Neural progenitor cell (in vitro differentiated cells): ENCODE measurements around the gene UBE2Q2. TPM values are rescaled to one million over a fixed set of nuclear protein-coding genes. Genes with fewer than 3 reads are reported as not detected.

ENCODE experiments used
- DNase-seq: peaks from one replicate; pipeline ENCODE4 v3.0.0-alpha.2; 2016; ENCODE audit warnings: low spot score
- H2AFZ ChIP-seq: fragments of 200-600 bp; sonication (generic); replicated peaks from 2 replicates; pipeline ENCODE4 v1.6.1; 2016; ENCODE audit warnings: antibody characterized with exemption
- H3F3A ChIP-seq: fragments of 200-600 bp; sonication (generic); 2 replicates; pipeline ENCODE4 v1.6.1; 2016; ENCODE audit warnings: antibody characterized with exemption, low read depth
- H3K27ac ChIP-seq: fragments of 200-600 bp; sonication (generic); 2 replicates; pipeline ENCODE4 v1.5.1; 2016; ENCODE audit warnings: mild to moderate bottlenecking
- H3K27me3 ChIP-seq: fragments of 200-600 bp; sonication (generic); 2 replicates; pipeline ENCODE4 v1.6.1; 2016; ENCODE audit warnings: mild to moderate bottlenecking, moderate library complexity
- H3K36me3 ChIP-seq: fragments of 200-600 bp; sonication (generic); 2 replicates; pipeline ENCODE4 v1.5.1; 2016
- H3K4me1 ChIP-seq: fragments of 200-600 bp; sonication (generic); 2 replicates; pipeline ENCODE4 v1.6.1; 2016; ENCODE audit warnings: mixed run types
- H3K4me2 ChIP-seq: fragments of 200-600 bp; sonication (generic); 2 replicates; pipeline ENCODE4 v1.6.1; 2016
- H3K4me3 ChIP-seq: fragments of 200-600 bp; sonication (generic); 2 replicates; pipeline ENCODE4 v1.5.1; 2016
- H3K79me2 ChIP-seq: fragments of 200-600 bp; sonication (generic); 2 replicates; pipeline ENCODE4 v1.6.1; 2016; ENCODE audit warnings: low read depth
- H3K9ac ChIP-seq: fragments of 200-600 bp; sonication (generic); 2 replicates; pipeline ENCODE4 v1.6.1; 2016
- H3K9me3 ChIP-seq: fragments of 200-600 bp; sonication (generic); 2 replicates; pipeline ENCODE4 v1.5.1; 2016; ENCODE audit warnings: low read depth
- H4K20me1 ChIP-seq: fragments of 200-600 bp; sonication (generic); 2 replicates; pipeline ENCODE4 v1.6.1; 2016; ENCODE audit warnings: low read depth
- H3K27ac Mint-ChIP-seq: 3 replicates; pipeline ENCODE4 v1.8.0; 2021; ENCODE audit warnings: mixed read lengths
- H3K27me3 Mint-ChIP-seq: 2 replicates; pipeline ENCODE4 v1.8.0; 2022; ENCODE audit warnings: low read depth, mild to moderate bottlenecking, inconsistent platforms, moderate library complexity, mixed read lengths; ENCODE audit not compliant: insufficient read depth
- H3K36me3 Mint-ChIP-seq: 3 replicates; pipeline ENCODE4 v1.8.0; 2021; ENCODE audit warnings: mixed read lengths
- H3K4me1 Mint-ChIP-seq: 3 replicates; pipeline ENCODE4 v1.8.0; 2021; ENCODE audit warnings: mixed read lengths
- H3K4me3 Mint-ChIP-seq: 3 replicates; pipeline ENCODE4 v1.8.0; 2021; ENCODE audit warnings: mild to moderate bottlenecking, moderate library complexity, mixed read lengths
- H3K9me3 Mint-ChIP-seq: 3 replicates; pipeline ENCODE4 v1.8.0; 2020; ENCODE audit warnings: mixed read lengths
- EZH2 ChIP-seq: fragments of 200-600 bp; sonication (generic); IDR thresholded peaks from 2 replicates; pipeline ENCODE4 v1.6.1; 2017; ENCODE audit warnings: antibody characterized with exemption, mild to moderate bottlenecking, moderate library complexity
- EZH2phosphoT487 ChIP-seq: fragments of 200-600 bp; sonication (generic); IDR thresholded peaks from 2 replicates; pipeline ENCODE4 v1.6.1; 2017; ENCODE audit warnings: antibody characterized with exemption
- total RNA-seq: library from RNA; depleted of rRNA; stranded (reverse); fragments of >200 nt; gene quantifications from 2 replicates; pipeline ENCODE4 v1.2.3, GENCODE V29; 2015; ENCODE audit warnings: low replicate concordance
- TF ChIP-seq, protein P1 (sequence below): fragments of 200-600 bp; sonication (generic); IDR thresholded peaks from 2 replicates; pipeline ENCODE4 v1.5.1; 2017; ENCODE audit warnings: antibody characterized with exemption, mild to moderate bottlenecking

UBE2Q2 gene
- total RNA-seq, 1 donor from 2014 or later, result 25.8 TPM

DNA sequence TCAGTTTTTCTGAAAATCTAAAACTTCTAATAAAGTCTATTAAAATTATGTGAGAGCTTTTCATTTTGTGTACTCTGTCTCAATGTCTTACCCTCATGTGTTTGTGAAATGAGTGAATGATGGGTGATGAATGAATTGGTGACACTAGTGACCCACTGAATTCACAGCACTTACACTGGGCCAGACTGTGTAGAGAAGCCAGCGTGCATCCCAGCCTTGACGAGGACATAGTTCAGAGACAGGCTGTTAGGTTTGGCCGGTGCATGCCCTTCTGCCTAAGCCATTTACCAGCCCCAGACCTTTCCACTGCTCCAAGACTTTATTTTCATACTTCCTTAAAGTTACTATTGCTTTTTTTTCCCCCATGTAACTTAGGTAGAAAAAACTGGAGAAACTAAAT, 99.2 kb downstream of the UBE2Q2 start:
- no peaks in the 10 kb centered on the region for H3K27me3 Mint-ChIP-seq
- no peaks in the 10 kb centered on the region for H3K27me3 ChIP-seq
- H3K9me3 Mint-ChIP-seq, result peaks cover 7% of the 10 kb centered on the region
- no peaks in the 10 kb centered on the region for H3K4me1 ChIP-seq
- TF ChIP-seq EZH2 (no peak), EZH2phosphoT487 (no peak)
- TF ChIP-seq, protein P1, sequence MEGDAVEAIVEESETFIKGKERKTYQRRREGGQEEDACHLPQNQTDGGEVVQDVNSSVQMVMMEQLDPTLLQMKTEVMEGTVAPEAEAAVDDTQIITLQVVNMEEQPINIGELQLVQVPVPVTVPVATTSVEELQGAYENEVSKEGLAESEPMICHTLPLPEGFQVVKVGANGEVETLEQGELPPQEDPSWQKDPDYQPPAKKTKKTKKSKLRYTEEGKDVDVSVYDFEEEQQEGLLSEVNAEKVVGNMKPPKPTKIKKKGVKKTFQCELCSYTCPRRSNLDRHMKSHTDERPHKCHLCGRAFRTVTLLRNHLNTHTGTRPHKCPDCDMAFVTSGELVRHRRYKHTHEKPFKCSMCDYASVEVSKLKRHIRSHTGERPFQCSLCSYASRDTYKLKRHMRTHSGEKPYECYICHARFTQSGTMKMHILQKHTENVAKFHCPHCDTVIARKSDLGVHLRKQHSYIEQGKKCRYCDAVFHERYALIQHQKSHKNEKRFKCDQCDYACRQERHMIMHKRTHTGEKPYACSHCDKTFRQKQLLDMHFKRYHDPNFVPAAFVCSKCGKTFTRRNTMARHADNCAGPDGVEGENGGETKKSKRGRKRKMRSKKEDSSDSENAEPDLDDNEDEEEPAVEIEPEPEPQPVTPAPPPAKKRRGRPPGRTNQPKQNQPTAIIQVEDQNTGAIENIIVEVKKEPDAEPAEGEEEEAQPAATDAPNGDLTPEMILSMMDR, result no peak
- H3K4me2 ChIP-seq, result no peak overlapping the region
- no peaks in the 10 kb centered on the region for H4K20me1 ChIP-seq
- no peak overlapping the region for H3K9ac ChIP-seq
- no peak overlapping the region for H2AFZ ChIP-seq
- H3K4me3 ChIP-seq, result no peak overlapping the region
- peaks cover 16% of the 10 kb centered on the region for H3F3A ChIP-seq
- no peak for DNase-seq
- H3K27ac Mint-ChIP-seq, result no peak overlapping the region
- H3K9me3 ChIP-seq, result no peaks in the 10 kb centered on the region
- no peaks in the 10 kb centered on the region for H3K4me1 Mint-ChIP-seq
- H3K27ac ChIP-seq, result no peak overlapping the region
- no peak overlapping the region for H3K4me3 Mint-ChIP-seq
- H3K36me3 ChIP-seq, result peaks cover 9% of the 10 kb centered on the region
- H3K79me2 ChIP-seq, result no peaks in the 10 kb centered on the region
- peaks cover 25% of the 10 kb centered on the region for H3K36me3 Mint-ChIP-seq

DNA sequence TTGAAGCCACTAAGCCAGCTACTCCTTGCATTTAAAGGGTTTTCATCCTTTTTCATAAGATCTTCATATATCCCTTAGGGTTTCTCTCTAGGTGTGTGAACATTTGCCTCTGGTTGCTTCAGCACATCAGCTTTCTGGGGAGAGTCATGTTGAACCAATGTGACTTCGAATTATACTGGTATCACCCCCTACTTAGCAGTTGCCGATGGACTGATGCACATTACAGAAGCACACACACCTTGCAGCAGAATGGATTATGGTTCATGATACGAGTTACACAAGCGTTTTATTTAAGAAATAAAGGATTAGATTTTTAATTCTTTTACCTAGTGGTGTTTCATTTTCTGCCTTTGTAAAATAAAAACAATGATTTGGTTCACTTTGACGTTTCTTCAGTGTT, 100.0 kb downstream of the UBE2Q2 start:
- Histone ChIP-seq H3F3A (peaks cover 16% of the 10 kb centered on the region), H3K79me2 (no peaks in the 10 kb centered on the region), H3K36me3 (peaks cover 8% of the 10 kb centered on the region), H3K27me3 (no peaks in the 10 kb centered on the region), H3K4me1 (no peaks in the 10 kb centered on the region), H3K27ac (no peak overlapping the region), H3K4me3 (no peak overlapping the region), H4K20me1 (no peaks in the 10 kb centered on the region), H3K9me3 (no peaks in the 10 kb centered on the region), H2AFZ (no peak overlapping the region), H3K9ac (no peak overlapping the region), H3K4me2 (no peak overlapping the region)
- Mint-ChIP-seq H3K9me3 (peaks cover 7% of the 10 kb centered on the region), H3K36me3 (peaks cover 17% of the 10 kb centered on the region), H3K27ac (no peak overlapping the region), H3K4me1 (no peaks in the 10 kb centered on the region), H3K4me3 (no peak overlapping the region), H3K27me3 (no peaks in the 10 kb centered on the region)
- TF ChIP-seq EZH2, result no peak
- TF ChIP-seq, protein P1, result no peak
- no peak for TF ChIP-seq EZH2phosphoT487
- DNase-seq, result no peak

DNA sequence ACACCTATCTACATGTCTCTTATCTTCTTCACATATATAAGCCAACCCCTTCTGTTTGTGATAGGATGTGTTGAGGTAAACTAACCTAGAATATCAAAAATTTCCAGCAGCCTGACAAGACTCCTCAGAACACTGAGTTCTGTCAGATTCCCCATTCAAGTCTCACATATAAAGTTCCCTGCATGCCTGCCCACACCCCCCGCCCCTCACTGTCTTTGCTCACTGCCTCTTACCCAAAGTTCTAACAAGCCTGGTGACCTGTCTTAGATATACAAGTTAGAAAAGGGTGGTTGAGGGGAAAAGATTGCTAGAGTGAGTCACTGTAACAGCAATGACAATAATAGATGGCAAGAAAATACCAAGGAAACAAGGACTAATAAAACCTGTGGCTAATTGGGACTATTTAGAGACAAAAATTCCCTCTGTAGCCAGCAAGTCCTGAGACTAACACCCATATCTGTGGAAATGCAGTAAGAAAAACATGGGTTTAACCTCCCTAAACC, 100.5 kb downstream of the UBE2Q2 start:
- H3K27ac ChIP-seq, result no peak overlapping the region
- H2AFZ ChIP-seq, result no peak overlapping the region
- H3K36me3 ChIP-seq, result peaks cover 5% of the 10 kb centered on the region
- no peaks in the 10 kb centered on the region for H3K27me3 ChIP-seq
- Mint-ChIP-seq H3K36me3 (peaks cover 12% of the 10 kb centered on the region), H3K27me3 (no peaks in the 10 kb centered on the region), H3K4me3 (no peak overlapping the region), H3K27ac (peak overlapping the region; percentile 67), H3K9me3 (peaks cover 7% of the 10 kb centered on the region), H3K4me1 (no peaks in the 10 kb centered on the region)
- H3K9me3 ChIP-seq, result no peaks in the 10 kb centered on the region
- TF ChIP-seq EZH2phosphoT487, result no peak
- TF ChIP-seq, protein P1, result no peak
- no peak for TF ChIP-seq EZH2
- peaks cover 16% of the 10 kb centered on the region for H3F3A ChIP-seq
- DNase-seq, result no peak
- no peaks in the 10 kb centered on the region for H4K20me1 ChIP-seq
- no peaks in the 10 kb centered on the region for H3K4me1 ChIP-seq
- no peaks in the 10 kb centered on the region for H3K79me2 ChIP-seq
- H3K4me2 ChIP-seq, result no peak overlapping the region
- no peak overlapping the region for H3K4me3 ChIP-seq
- no peak overlapping the region for H3K9ac ChIP-seq
